HG02798 (cell line): Measurements from ENCODE around the gene KLK12.
"Not testable (repeated sequence)": the region's sequence is repeated elsewhere in the genome, so short reads cannot be mapped to it uniquely, and the experiment has no call there.

Experiments used
- ATAC-seq: cut with Tn5 transposase; IDR thresholded peaks from one replicate; pipeline ENCODE4 v1.9.1; 2021; ENCODE audit warnings: mild to moderate bottlenecking; ENCODE audit not compliant: unreplicated experiment, poor library complexity

Gene KLK12

GRCh38 chr19:50992666-50993035, 42.2 kb downstream of the KLK12 start:
- no peak for ATAC-seq

- not testable (repeated sequence) for ATAC-seq
These were observed 50.4 kb downstream of the KLK12 start for GRCh38 chr19:50984416-50984815.

- no peak for ATAC-seq
These were observed 51.0 kb downstream of the KLK12 start, which contains the start of gene KLK7 for GRCh38 chr19:50983625-50984292. Gene KLK7, minus strand, starts transcription at chr19:50983917. Its CDS starts 1,518 bp downstream, at chr19:50982399.

DNA sequence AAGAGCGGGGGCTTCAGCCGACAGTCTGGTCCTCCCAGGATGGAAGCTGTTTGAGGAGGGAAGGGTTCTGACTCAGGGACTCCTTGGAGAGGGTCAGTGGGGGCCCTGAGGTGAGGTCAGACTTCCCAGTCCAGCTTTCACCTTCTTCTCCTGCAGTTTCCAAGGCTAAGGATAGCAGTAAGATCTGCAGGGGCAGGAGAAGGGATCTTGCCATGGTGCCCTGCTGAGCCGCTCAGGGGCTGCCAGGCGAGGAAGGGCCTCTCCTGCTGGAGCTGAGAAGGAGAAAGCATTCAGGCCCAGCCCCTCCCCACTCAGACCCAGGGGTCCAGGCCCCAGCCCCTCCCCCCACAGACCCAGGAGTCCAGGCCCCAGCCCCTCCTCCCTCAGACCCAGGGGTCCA, 52.6 kb downstream of the KLK12 start:
- ATAC-seq: no peak

DNA sequence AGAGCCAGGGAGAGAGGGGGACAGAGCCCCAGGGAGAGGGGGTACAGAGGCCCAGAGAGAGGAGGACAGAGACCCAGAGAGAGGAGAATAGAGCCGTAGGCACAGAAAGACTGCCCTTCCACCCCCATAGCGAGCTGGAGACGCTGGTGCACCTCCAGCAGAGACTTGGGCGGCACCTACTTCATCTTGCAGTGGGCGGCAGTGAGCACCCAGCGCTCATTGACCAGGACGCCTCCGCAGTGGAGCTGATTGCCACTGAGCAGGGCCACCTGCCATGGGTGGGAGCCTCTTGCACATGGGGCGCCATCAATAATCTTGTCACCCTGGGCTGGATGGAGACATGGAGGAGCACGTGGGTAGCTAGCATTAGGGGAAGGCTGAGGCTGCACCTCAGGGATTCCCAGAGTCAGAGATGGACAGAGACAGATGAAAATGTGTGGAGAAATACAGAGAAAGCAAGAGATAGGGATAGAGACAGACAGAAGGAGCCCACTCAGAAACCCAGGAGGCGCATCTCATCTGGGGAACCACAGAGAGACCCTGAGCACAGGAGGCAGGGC, 53.1 kb downstream of the KLK12 start:
- ATAC-seq: no peak

DNA sequence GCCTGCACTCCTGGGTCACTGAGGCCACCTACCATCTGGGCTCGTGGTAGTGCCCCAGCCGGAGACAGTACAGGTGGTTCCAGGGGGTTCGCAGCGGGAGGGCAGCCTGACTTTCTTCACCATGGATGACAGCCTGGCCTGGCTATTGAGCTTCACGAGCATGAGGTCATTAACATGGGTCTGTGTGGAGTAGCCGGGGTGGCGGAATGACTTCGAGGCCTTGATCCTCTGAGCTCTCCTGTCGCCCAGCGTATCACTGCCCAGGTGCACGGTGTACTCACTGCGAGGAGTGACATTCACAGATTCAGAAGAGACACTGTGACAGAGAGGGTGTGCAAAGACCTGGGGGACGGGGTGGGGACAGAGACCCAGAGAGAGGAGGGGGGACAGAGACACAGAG, 54.6 kb downstream of the KLK12 start:
- no peak for ATAC-seq

- no peak for ATAC-seq
These were observed 55.0 kb downstream of the KLK12 start for GRCh38 chr19:50979758-50980157.
